Urinary bladder (tissue), 4 donors: ENCODE measurements around the gene HS6ST3. TPM values are rescaled to one million over a fixed set of nuclear protein-coding genes. Genes with fewer than 3 reads are reported as not detected.
"Not testable (repeated sequence)": the region's sequence is repeated elsewhere in the genome, so short reads cannot be mapped to it uniquely, and the experiment has no call there.

ENCODE experiments used
- DNase-seq: peaks from one replicate; pipeline ENCODE4 v3.0.0-alpha.2; 2015; ENCODE audit errors: extremely low spot score
- H3K27ac ChIP-seq: one replicate; pipeline ENCODE4 v1.5.1; 2013; ENCODE audit warnings: low read depth, mild to moderate bottlenecking, moderate library complexity
- H3K36me3 ChIP-seq: one replicate; pipeline ENCODE4 v1.6.1; 2013; ENCODE audit warnings: mild to moderate bottlenecking, moderate library complexity; ENCODE audit not compliant: insufficient read depth
- H3K4me1 ChIP-seq: one replicate; pipeline ENCODE4 v1.6.1; 2013; ENCODE audit warnings: mild to moderate bottlenecking, moderate library complexity; ENCODE audit not compliant: insufficient read depth
- H3K4me3 ChIP-seq: one replicate; pipeline ENCODE4 v1.5.1; 2013; ENCODE audit warnings: low read depth, low read length
- WGBS: extraction: QIAGEN DNeasy Blood & Tissue Kit; methylation state at CpG from one replicate; pipeline ENCODE4 v1.1.7; 2013; 5-methylcytosine and 5-hydroxymethylcytosine counted together
- polyA plus RNA-seq: library from polyadenylated mRNA; stranded (reverse); fragments of 200-250 nt; gene quantifications from one replicate; pipeline ENCODE4 v1.2.3, GENCODE V29; 2013
- total RNA-seq: library from RNA; depleted of rRNA; stranded (reverse); fragments of >200 nt; gene quantifications from one replicate; pipeline ENCODE4 v1.2.3, GENCODE V29; 2014
- donor health status: healthy with polysubstance abuse.
- donor health status: healthy.

HS6ST3 gene
- total and polyA plus RNA-seq, 2 donors, result 0.37 to 1.4 TPM

GRCh38 chr13:96772426-96772825 lies 682.5 kb downstream of the HS6ST3 start:
- 75% methylated on average over 2 of the region's 2 CpGs for WGBS
- Histone ChIP-seq H3K27ac (no peak overlapping the region), H3K4me3 (no peak overlapping the region), H3K36me3 (no peaks in the 10 kb centered on the region), H3K4me1 (no peaks in the 10 kb centered on the region)
- DNase-seq, result no peak

DNA sequence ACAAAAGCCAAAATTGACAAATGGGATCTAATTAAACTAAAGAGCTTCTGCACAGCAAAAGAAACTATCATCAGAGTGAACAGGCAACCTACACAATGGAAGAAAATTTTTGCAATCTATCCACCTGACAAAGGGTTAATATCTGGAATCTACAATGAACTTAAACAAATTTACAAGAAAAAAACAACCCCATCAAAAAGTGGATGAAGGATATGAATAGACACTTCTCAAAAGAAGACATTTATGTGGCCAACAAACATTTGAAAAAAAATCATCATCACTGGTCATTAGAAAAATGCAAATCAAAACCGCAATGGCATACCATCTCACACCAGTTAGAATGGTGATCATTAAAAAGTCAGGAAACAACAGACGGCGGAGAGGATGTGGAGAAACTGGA lies 688.4 kb downstream of the HS6ST3 start:
- H3K27ac ChIP-seq, H3K36me3 ChIP-seq, H3K4me3 ChIP-seq, DNase-seq, H3K4me1 ChIP-seq: not testable (repeated sequence)
- 95% methylated on average over 3 of the region's 3 CpGs for WGBS

GRCh38 chr13:96779691-96780090 lies 689.8 kb downstream of the HS6ST3 start:
- DNase-seq, result no peak
- Histone ChIP-seq H3K4me1 (no peaks in the 10 kb centered on the region), H3K4me3 (no peak overlapping the region), H3K27ac (no peak overlapping the region), H3K36me3 (no peaks in the 10 kb centered on the region)

GRCh38 chr13:96780105-96780504 lies 690.2 kb downstream of the HS6ST3 start:
- 41% methylated on average over 3 of the region's 3 CpGs for WGBS
- no peaks in the 10 kb centered on the region for H3K4me1 ChIP-seq
- DNase-seq, result no peak

DNA sequence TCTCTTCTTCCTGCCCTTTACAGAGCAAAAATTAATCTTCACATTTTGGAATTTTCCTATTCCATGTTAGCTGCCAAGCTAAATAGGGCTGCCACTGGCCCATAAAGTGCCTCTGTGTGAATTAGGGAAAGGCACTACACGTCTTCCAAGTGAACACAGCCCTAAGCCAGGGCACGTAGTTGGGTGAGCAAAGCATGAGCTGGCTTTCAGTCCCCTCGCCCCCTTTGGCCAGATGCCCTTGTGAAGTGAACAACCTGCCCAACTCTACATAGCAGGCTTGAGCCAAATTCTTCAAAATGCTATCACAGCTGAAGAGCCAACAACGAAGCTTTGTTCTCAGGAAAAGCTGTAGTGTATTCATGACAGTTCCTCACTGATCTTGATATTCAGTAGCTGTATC lies 691.2 kb downstream of the HS6ST3 start:
- H3K4me3 ChIP-seq, result no peak overlapping the region
- 24% methylated on average over 4 of the region's 4 CpGs for WGBS
- no peak overlapping the region for H3K27ac ChIP-seq
- H3K4me1 ChIP-seq, result no peaks in the 10 kb centered on the region
- H3K36me3 ChIP-seq, result no peaks in the 10 kb centered on the region
- no peak for DNase-seq

More at GRCh38 chr13:96780105-96780504, 690.2 kb downstream of the HS6ST3 start:
- no peak overlapping the region for H3K27ac ChIP-seq
- no peak overlapping the region for H3K4me3 ChIP-seq
- no peaks in the 10 kb centered on the region for H3K36me3 ChIP-seq

DNA sequence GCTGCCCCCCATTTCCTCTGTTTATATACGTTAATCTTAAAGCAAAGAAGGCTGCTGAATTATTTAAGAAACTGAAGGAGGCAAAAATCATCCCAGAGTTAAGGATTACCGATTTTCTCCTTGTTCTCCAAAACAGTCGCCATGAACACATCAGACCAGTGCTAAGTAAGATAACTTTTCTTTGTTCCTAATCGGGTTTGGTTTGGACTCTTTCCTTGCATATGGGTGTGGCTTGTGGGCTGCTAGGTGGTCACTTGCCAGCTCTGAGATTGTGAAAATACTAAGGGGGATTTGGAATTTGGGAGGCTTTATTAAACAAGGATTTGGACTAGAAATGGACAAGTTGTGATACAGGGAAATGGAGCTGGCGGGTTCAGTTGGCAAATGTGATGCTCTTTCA lies 692.3 kb downstream of the HS6ST3 start:
- no peak overlapping the region for H3K4me3 ChIP-seq
- H3K4me1 ChIP-seq, result no peaks in the 10 kb centered on the region
- no peak overlapping the region for H3K27ac ChIP-seq
- DNase-seq, result no peak
- 45% methylated on average over 5 of the region's 5 CpGs for WGBS
- no peaks in the 10 kb centered on the region for H3K36me3 ChIP-seq

GRCh38 chr13:96783057-96783456 lies 693.1 kb downstream of the HS6ST3 start:
- Histone ChIP-seq H3K4me1 (no peaks in the 10 kb centered on the region), H3K36me3 (no peaks in the 10 kb centered on the region), H3K4me3 (no peak overlapping the region), H3K27ac (no peak overlapping the region)
- DNase-seq, result no peak
- WGBS, result 92% methylated on average over 2 of the region's 2 CpGs

DNA sequence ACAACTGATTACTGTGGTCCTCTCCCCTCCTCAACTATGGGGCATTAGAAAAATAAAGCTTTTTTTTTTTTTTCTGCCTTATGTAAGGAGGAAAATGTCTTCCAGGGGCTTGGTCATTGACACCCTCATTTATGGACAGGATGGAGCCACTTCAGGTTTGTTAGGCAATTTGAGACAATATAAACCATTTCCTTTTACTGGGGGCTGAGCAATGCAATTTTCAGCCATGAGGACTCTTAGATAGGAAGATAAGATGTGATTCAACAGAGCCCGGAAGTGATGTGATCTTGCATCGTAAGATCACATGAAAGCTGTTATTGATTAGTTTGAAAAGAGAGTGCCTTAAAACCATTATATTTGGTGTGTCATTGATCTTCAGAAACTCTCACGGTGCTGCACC lies 693.6 kb downstream of the HS6ST3 start:
- WGBS, result 65% methylated on average over 3 of the region's 3 CpGs
- H3K4me1 ChIP-seq, result no peaks in the 10 kb centered on the region
- H3K27ac ChIP-seq, result no peak overlapping the region
- DNase-seq, result no peak
- H3K36me3 ChIP-seq, result no peaks in the 10 kb centered on the region
- no peak overlapping the region for H3K4me3 ChIP-seq

DNA sequence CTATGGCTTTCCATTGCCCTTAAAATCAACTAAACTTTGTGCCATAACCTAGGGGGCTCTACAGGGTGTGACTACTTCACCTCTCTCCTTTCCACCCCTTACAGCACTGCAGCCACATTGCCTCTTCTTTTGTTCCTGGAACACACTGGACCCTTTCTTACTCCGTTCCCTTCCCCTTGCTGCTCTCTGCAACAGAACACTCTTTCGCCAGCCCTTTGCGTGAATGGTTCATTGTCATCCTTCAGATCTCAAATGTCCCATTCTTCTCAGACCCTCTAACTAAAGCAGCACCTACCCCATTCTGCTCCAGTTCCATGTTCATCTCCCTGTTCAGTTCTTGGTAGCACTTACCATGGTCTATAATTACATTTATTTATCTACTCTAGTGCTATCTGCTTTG lies 696.1 kb downstream of the HS6ST3 start:
- Histone ChIP-seq H3K4me1 (no peaks in the 10 kb centered on the region), H3K27ac (no peak overlapping the region), H3K4me3 (no peak overlapping the region), H3K36me3 (no peaks in the 10 kb centered on the region)
- 94% methylated on average over 3 of the region's 3 CpGs for WGBS
- no peak for DNase-seq

GRCh38 chr13:96792188-96792587 lies 702.3 kb downstream of the HS6ST3 start:
- Histone ChIP-seq H3K27ac (no peak overlapping the region), H3K36me3 (no peaks in the 10 kb centered on the region), H3K4me3 (no peak overlapping the region), H3K4me1 (no peaks in the 10 kb centered on the region)
- DNase-seq, result no peak
- 77% methylated on average over 3 of the region's 3 CpGs for WGBS

DNA sequence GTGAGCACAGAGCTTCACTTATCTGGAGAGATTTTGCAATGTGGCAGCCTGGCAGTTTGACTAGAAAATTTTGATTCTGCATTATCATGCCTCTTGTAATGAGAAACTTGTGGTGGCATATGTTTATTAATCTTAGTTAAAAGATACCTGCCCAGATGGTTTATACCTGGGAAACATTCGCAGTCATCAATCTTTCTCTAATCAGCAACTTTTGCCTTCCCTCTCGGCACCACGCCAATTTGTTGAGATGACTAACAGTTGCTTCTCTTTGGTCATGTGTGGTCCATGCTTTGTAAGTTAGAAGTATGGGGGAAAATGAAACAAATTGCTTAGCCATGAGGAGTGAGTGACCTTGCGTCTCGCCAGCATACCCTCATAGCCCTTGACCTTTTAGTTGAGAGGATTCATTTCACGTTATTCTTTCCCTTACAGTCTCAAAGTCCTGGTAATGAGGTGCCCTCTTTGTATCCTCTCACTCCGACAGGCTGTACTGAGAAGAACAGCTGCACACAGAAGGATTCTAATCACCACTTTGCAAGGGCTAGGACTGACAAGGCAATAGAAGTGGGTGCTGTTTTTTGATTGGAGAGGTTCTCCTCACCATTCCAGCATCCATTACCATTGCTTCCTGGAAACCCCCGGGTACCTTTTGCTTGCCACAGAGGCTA lies 703.0 kb downstream of the HS6ST3 start:
- Histone ChIP-seq H3K27ac (no peak overlapping the region), H3K36me3 (no peaks in the 10 kb centered on the region), H3K4me3 (no peak overlapping the region), H3K4me1 (no peaks in the 10 kb centered on the region)
- DNase-seq, result no peak
- 76% methylated on average over 8 of the region's 8 CpGs for WGBS

DNA sequence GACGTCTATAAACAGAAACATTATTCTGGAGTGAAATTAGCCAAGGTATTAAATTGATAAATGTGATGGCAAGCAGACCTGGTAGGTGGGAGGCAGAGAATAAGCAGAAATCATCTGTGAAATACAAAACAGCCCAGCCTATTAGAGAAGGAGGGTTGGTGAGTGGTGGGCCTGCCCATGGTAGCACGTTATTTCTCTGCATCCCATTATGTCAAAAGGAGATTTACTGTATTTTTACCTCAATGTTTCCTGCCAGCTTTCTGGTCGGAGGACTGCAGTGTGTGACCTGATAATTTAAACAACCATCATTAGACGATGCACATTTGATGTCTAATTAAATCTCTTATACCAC lies 703.5 kb downstream of the HS6ST3 start:
- Histone ChIP-seq H3K27ac (no peak overlapping the region), H3K4me3 (no peak overlapping the region), H3K36me3 (no peaks in the 10 kb centered on the region), H3K4me1 (no peaks in the 10 kb centered on the region)
- WGBS, result 57% methylated on average over 4 of the region's 4 CpGs
- no peak for DNase-seq

- H3K4me1 ChIP-seq, result no peaks in the 10 kb centered on the region
- H3K27ac ChIP-seq, result no peak overlapping the region
- DNase-seq, result no peak
- H3K4me3 ChIP-seq, result no peak overlapping the region
- H3K36me3 ChIP-seq, result no peaks in the 10 kb centered on the region
Measured at GRCh38 chr13:96794669-96795068, 704.8 kb downstream of the HS6ST3 start.

- Histone ChIP-seq H3K36me3 (no peaks in the 10 kb centered on the region), H3K4me1 (no peaks in the 10 kb centered on the region), H3K4me3 (no peak overlapping the region), H3K27ac (no peak overlapping the region)
- DNase-seq, result no peak
- 83% methylated on average over 2 of the region's 2 CpGs for WGBS
Measured at GRCh38 chr13:96795670-96796069, 705.8 kb downstream of the HS6ST3 start.

DNA sequence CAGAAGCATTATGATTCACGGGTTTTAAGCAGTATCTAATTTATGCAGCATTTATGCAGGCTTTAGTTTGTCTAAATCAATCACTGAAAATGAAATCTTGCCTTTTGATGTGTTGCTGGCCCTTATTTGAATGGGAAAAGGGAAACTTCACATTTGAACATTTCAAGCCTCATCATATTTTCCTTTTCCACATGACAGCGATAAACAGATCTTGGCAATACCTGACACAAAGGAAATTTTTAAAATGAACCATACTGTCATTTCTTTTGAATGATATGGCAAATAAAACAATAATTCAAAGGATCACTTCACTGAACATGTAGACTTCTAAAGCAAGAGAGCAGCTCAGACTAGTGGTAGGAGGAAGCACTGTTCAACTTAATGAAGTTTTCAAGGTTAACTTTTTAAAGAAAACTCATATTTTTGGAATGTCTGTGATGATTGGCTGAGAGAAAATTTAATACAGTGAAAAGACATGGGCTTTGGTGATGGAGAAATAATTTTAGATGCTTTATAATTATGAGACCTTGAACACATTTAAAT lies 706.3 kb downstream of the HS6ST3 start:
- Histone ChIP-seq H3K4me3 (no peak overlapping the region), H3K4me1 (no peaks in the 10 kb centered on the region), H3K36me3 (no peaks in the 10 kb centered on the region), H3K27ac (no peak overlapping the region)
- WGBS, result 74% methylated on average over 2 of the region's 2 CpGs
- no peak for DNase-seq
